Tibial nerve (tissue), 4 donors: ENCODE data around the gene MAGI2.

Experiments used
- CTCF ChIP-seq, 5 experiments: fragments of 200-600 bp in 3 of 5; fragments of 450-650 bp in 2 of 5; sonication (generic) in 3 of 5; IDR thresholded peaks; one replicate each; pipeline ENCODE4 v1.5.1; 2016 to 2019; ENCODE audit warnings: antibody characterized with exemption in 5 of 5, mild to moderate bottlenecking in 3 of 5, moderate library complexity in 2 of 5
- EP300 ChIP-seq, 2 donors: sonication (generic); formaldehyde crosslinking; IDR thresholded peaks; one replicate each; pipeline ENCODE4 v1.6.1; 2017; ENCODE audit warnings: antibody characterized with exemption in 2 of 2, mild to moderate bottlenecking in 1 of 2
- POLR2A ChIP-seq, 2 donors: fragments of 450-650 bp; IDR thresholded peaks; one replicate each; pipeline ENCODE4 v1.6.1; 2017; ENCODE audit warnings: antibody characterized with exemption in 2 of 2, mild to moderate bottlenecking in 2 of 2, moderate library complexity in 2 of 2

GRCh38 chr7:78578686-78579085 lies 874.8 kb downstream of the MAGI2 start:
- TF ChIP-seq CTCF (IDR thresholded peaks at IDR 0.05) (no peak), EP300 (IDR thresholded peaks at IDR 0.05) (no peak), POLR2A (IDR thresholded peaks at IDR 0.05) (no peak)
